ENCODE data around the gene FAM241B. TPM values are rescaled to one million over a fixed set of nuclear protein-coding genes. Genes with fewer than 3 reads are reported as not detected.

Gene FAM241B
- total and polyA plus RNA-seq, 2 of the 4 experiments (the other 2 are of a cell fraction), result 0.18 to 1.4 TPM

DNA sequence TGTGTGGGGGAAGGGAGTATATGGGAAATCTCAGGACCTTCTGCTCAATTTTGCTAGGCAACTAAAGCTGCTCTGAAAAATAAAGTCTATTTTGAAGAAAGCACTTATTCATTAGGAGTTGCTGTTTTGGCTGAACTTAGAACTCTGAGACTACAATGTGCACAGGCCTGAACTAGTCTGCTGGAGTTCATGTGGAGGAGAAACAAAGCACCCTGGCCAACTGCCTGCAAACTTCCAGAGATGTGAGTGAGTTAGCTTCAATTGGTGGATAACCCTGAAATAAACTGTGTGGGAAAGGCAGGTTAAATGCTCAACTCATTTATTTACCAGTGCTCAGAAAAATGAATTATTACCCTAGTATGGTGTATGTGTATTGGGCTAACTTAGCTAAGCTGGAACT, 17.3 kb upstream of the FAM241B start:
- Histone ChIP-seq H2AK5ac (ENCODE audit: low read depth, low read length) (no peak overlapping the region), H3K9me3 (ENCODE audit: control insufficient read depth, insufficient read depth, low read length) (peaks cover 3% of the 10 kb centered on the region; the same call in 1 of the 2 replicates), H3K14ac (replicated peaks; ENCODE audit: low read depth, low read length) (no peak overlapping the region), H3K79me1 (ENCODE audit: low read depth in 1 of 2, low read length in 2 of 2) (no peaks in the 10 kb centered on the region), H3K9ac (ENCODE audit: low read depth, low read length) (no peak overlapping the region), H3K56ac (ENCODE audit: extremely low read depth, insufficient read depth, low read length) (no peak overlapping the region), H2AFZ (replicated peaks; ENCODE audit: low read length, poor library complexity) (no peak overlapping the region), H3K23ac (ENCODE audit: low read depth, low read length) (no peak overlapping the region), H4K91ac (ENCODE audit: insufficient read depth, low read depth, low read length) (no peak overlapping the region), H2AK9ac (replicated peaks; ENCODE audit: low read depth, low read length, poor library complexity) (no peak overlapping the region), H2BK120ac (ENCODE audit: low read depth, low read length) (no peak overlapping the region), H2BK20ac (ENCODE audit: low read depth, low read length) (no peak overlapping the region), H3K4me3 (ENCODE audit: insufficient read depth, low read depth, low read length) (no peak overlapping the region), H3K9me1 (ENCODE audit: insufficient read depth, low read length) (no peaks in the 10 kb centered on the region), H3K27ac (ENCODE audit: insufficient read depth, low read length) (no peak overlapping the region), H4K5ac (ENCODE audit: low read depth, low read length) (no peak overlapping the region), H3K36me3 (ENCODE audit: control insufficient read depth, insufficient read depth, low read length) (no peaks in the 10 kb centered on the region), H2BK5ac (ENCODE audit: low read depth, low read length, poor library complexity, severe bottlenecking) (no peak overlapping the region), H4K20me1 (ENCODE audit: insufficient read depth, low read length) (no peaks in the 10 kb centered on the region), H2BK15ac (ENCODE audit: low read depth, low read length) (no peak overlapping the region), H3K4me1 (ENCODE audit: control insufficient read depth, insufficient read depth, low read length) (no peaks in the 10 kb centered on the region), H3K4ac (ENCODE audit: low read depth, low read length) (no peak overlapping the region), H3K27me3 (ENCODE audit: control insufficient read depth, insufficient read depth, low read length) (peaks cover 26% of the 10 kb centered on the region), H4K8ac (ENCODE audit: low read depth in 2 of 2, low read length in 2 of 2) (no peak overlapping the region), H3K18ac (ENCODE audit: low read depth, low read length) (no peak overlapping the region), H3K4me2 (ENCODE audit: low read depth, low read length) (no peak overlapping the region)
- BruUV-seq (replicated peaks), result no TSS peak
- dilution Hi-C loops (cut with HindIII; ENCODE audit: low sequenced_read_pairs, unreplicated experiment) (no loop called here), intact Hi-C loops (cut with micrococcal nuclease) (no loop called here), in situ Hi-C loops (cut with MboI; ENCODE audit: low sequenced_read_pairs) (no loop called here)
- ChIA-PET POLR2A (ENCODE audit: unreplicated experiment) (no interaction called here), CTCF (no interaction called here)
- no peak for TF ChIP-seq SMC3 (IDR thresholded peaks at IDR 0.05; ENCODE audit: low read depth, low read length)
- DNase-seq (no peak), ATAC-seq (ENCODE audit: low read depth) (no peak)

Data from IMR-90 (cell line).